Hematopoietic multipotent progenitor cell treated with erythropoietin and hydrocortisone succinate and interleukin-3 and kit ligand, for 8 days (in vitro differentiated cells): Measurements from ENCODE around the gene MPG.
A peak's percentile ranks its signal among the peaks of the same experiment; 100 is the strongest.

Experiments
- DNase-seq: peaks from one replicate; pipeline ENCODE4 v3.0.0-alpha.2; 2015

MPG gene

GRCh38 chr16:67884-68789 lies 9.9 kb upstream of the MPG start:
- no peak for DNase-seq

GRCh38 chr16:69181-69580 lies 8.8 kb upstream of the MPG start:
- no peak for DNase-seq

- no peak for DNase-seq
Observed at GRCh38 chr16:71210-71539, 6.8 kb upstream of the MPG start.

- no peak for DNase-seq
Observed at GRCh38 chr16:71540-72401, 6.3 kb upstream of the MPG start.

GRCh38 chr16:72561-73548 lies 5.2 kb upstream of the MPG start, which contains the start of gene RHBDF1:
Gene RHBDF1 (minus strand): TSS chr16:72631. CDS start chr16:65015, 7,616 bp downstream.
- no peak for DNase-seq

- DNase-seq = no peak
Observed at GRCh38 chr16:74051-74746, 3.8 kb upstream of the MPG start.

- DNase-seq = no peak
Observed at GRCh38 chr16:74747-75334, 3.2 kb upstream of the MPG start.

- DNase-seq = peak; percentile 31
Observed at GRCh38 chr16:75580-76501, 2.2 kb upstream of the MPG start.

GRCh38 chr16:76535-77272 lies 1.3 kb upstream of the MPG start:
- peak; percentile 38 for DNase-seq

GRCh38 chr16:77273-77806 lies 685 bp upstream of the MPG start:
- DNase-seq = peak; percentile 36

GRCh38 chr16:78444-79150 lies 572 bp downstream of the MPG start:
- DNase-seq = peak; percentile 37

- DNase-seq = no peak
Observed at GRCh38 chr16:79151-80054, 1.4 kb downstream of the MPG start.

- DNase-seq = no peak
Observed at GRCh38 chr16:83060-83603, 5.1 kb downstream of the MPG start.

GRCh38 chr16:83781-84615 lies 6.0 kb downstream of the MPG start:
- DNase-seq = no peak

GRCh38 chr16:84718-85406 lies 6.8 kb downstream of the MPG start:
- DNase-seq = peak; percentile 83

- DNase-seq = no peak
Observed at GRCh38 chr16:85407-85782, 7.4 kb downstream of the MPG start.
